Measurements from ENCODE around the gene MEP1A. TPM values are rescaled to one million over a fixed set of nuclear protein-coding genes. Genes with fewer than 3 reads are reported as not detected.

MEP1A gene
- total and polyA plus RNA-seq, 2 of the 4 experiments (the other 2 are of a cell fraction): not detected

DNA sequence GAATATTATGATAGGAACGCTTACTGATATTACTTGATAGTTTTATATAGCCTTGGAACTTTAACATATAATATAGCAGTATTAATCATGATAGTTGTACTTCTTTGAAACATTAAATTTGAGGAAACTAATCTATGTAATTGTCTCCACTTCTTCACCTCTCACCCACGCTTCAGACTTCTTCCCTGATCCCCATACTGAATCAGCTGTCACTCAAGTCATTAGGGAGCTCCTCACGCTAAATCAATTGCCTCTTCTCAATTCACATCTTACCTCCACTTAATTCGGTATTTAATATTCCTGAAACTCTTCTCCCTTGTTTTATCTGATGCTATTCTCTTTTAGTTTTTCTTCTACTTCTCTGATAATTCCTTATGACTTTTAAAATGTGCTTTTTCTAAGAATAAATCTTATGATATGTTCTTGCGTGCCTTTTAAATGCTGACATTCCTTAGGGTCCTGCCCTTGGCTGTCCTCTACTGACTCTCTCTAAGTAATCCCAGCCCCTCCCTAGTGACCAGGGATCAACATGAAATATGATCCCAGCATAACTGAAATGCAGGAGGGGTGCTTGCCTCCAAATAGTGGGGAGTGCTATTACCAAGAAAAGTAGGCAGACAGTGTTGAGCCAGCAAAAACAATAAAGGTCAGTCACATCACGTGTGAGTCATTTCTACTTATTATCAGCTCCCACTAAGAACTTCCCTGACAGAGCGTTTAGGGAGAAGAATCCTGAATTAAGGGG is 36.5 kb upstream of the MEP1A start:
- Histone ChIP-seq H2AK5ac (ENCODE audit: low read depth, low read length) (no peak overlapping the region), H2AK9ac (replicated peaks; ENCODE audit: low read depth, low read length, poor library complexity) (no peak overlapping the region), H3K4me1 (ENCODE audit: control insufficient read depth, insufficient read depth, low read length) (no peaks in the 10 kb centered on the region), H4K91ac (ENCODE audit: insufficient read depth, low read depth, low read length) (no peak overlapping the region), H2BK5ac (ENCODE audit: low read depth, low read length, poor library complexity, severe bottlenecking) (no peak overlapping the region), H4K5ac (ENCODE audit: low read depth, low read length) (no peak overlapping the region), H3K4me2 (ENCODE audit: low read depth, low read length) (no peak overlapping the region), H3K27ac (ENCODE audit: insufficient read depth, low read length) (no peak overlapping the region), H3K9ac (ENCODE audit: low read depth, low read length) (no peak overlapping the region), H4K20me1 (ENCODE audit: insufficient read depth, low read length) (no peaks in the 10 kb centered on the region), H3K79me1 (ENCODE audit: low read depth in 1 of 2, low read length in 2 of 2) (no peaks in the 10 kb centered on the region), H3K27me3 (ENCODE audit: control insufficient read depth, insufficient read depth, low read length) (no peaks in the 10 kb centered on the region), H3K14ac (replicated peaks; ENCODE audit: low read depth, low read length) (no peak overlapping the region), H3K4ac (ENCODE audit: low read depth, low read length) (no peak overlapping the region), H3K9me3 (ENCODE audit: control insufficient read depth, insufficient read depth, low read length) (no peaks in the 10 kb centered on the region), H3K36me3 (ENCODE audit: control insufficient read depth, insufficient read depth, low read length) (no peaks in the 10 kb centered on the region), H3K4me3 (ENCODE audit: insufficient read depth, low read depth, low read length) (no peak overlapping the region), H3K9me1 (ENCODE audit: insufficient read depth, low read length) (no peaks in the 10 kb centered on the region), H4K8ac (ENCODE audit: low read depth in 2 of 2, low read length in 2 of 2) (no peak overlapping the region), H2BK120ac (ENCODE audit: low read depth, low read length) (no peak overlapping the region), H2BK15ac (ENCODE audit: low read depth, low read length) (no peak overlapping the region), H2BK20ac (ENCODE audit: low read depth, low read length) (no peak overlapping the region), H3K18ac (ENCODE audit: low read depth, low read length) (no peak overlapping the region), H2AFZ (replicated peaks; ENCODE audit: low read length, poor library complexity) (no peak overlapping the region), H3K56ac (ENCODE audit: extremely low read depth, insufficient read depth, low read length) (no peak overlapping the region), H3K23ac (ENCODE audit: low read depth, low read length) (no peak overlapping the region)
- dilution Hi-C loops (cut with HindIII; ENCODE audit: low sequenced_read_pairs, unreplicated experiment) (no loop called here), intact Hi-C loops (cut with micrococcal nuclease) (no loop called here), in situ Hi-C loops (cut with MboI; ENCODE audit: low sequenced_read_pairs) (no loop called here)
- no peak for TF ChIP-seq RCOR1 (IDR thresholded peaks at IDR 0.05; ENCODE audit: insufficient replicate concordance, low read length)
- no peak for TF ChIP-seq MAFK (IDR thresholded peaks at IDR 0.05; ENCODE audit: low read depth, low read length)
- TF ChIP-seq, protein P1, sequence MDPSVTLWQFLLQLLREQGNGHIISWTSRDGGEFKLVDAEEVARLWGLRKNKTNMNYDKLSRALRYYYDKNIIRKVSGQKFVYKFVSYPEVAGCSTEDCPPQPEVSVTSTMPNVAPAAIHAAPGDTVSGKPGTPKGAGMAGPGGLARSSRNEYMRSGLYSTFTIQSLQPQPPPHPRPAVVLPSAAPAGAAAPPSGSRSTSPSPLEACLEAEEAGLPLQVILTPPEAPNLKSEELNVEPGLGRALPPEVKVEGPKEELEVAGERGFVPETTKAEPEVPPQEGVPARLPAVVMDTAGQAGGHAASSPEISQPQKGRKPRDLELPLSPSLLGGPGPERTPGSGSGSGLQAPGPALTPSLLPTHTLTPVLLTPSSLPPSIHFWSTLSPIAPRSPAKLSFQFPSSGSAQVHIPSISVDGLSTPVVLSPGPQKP (IDR thresholded peaks at IDR 0.05; ENCODE audit: borderline replicate concordance, low read depth, low read length): no peak
- TF ChIP-seq, protein P2, sequence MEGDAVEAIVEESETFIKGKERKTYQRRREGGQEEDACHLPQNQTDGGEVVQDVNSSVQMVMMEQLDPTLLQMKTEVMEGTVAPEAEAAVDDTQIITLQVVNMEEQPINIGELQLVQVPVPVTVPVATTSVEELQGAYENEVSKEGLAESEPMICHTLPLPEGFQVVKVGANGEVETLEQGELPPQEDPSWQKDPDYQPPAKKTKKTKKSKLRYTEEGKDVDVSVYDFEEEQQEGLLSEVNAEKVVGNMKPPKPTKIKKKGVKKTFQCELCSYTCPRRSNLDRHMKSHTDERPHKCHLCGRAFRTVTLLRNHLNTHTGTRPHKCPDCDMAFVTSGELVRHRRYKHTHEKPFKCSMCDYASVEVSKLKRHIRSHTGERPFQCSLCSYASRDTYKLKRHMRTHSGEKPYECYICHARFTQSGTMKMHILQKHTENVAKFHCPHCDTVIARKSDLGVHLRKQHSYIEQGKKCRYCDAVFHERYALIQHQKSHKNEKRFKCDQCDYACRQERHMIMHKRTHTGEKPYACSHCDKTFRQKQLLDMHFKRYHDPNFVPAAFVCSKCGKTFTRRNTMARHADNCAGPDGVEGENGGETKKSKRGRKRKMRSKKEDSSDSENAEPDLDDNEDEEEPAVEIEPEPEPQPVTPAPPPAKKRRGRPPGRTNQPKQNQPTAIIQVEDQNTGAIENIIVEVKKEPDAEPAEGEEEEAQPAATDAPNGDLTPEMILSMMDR (conservative IDR thresholded peaks at IDR 0.05; ENCODE audit: low read depth, low read length): no peak
- no peak for TF ChIP-seq RFX5 (IDR thresholded peaks at IDR 0.05; ENCODE audit: low read depth, low read length)
- TF ChIP-seq CEBPB (IDR thresholded peaks at IDR 0.05; ENCODE audit: low read depth, low read length): no peak
- no peak for TF ChIP-seq POLR2A (IDR thresholded peaks at IDR 0.05; ENCODE audit: low read depth, low read length)
- TF ChIP-seq FOS (IDR thresholded peaks at IDR 0.05; ENCODE audit: low read depth, low read length): no peak
- CTCF ChIA-PET: no interaction called here
- POLR2A ChIA-PET (ENCODE audit: unreplicated experiment): no interaction called here
- BruUV-seq (replicated peaks): no TSS peak
- WGBS, 2 experiments (ENCODE audit: extremely low coverage in 2 of 2, insufficient read length in 1 of 2): no CpG with 5 or more reads among the region's 7 CpGs
- ATAC-seq (ENCODE audit: low read depth) (no peak), DNase-seq (no peak)

All from IMR-90 (cell line).